ENCODE results near the gene FER1L5.

GRCh38 chr2:96695602-96696001 is 53.0 kb downstream of the FER1L5 start:
- TF ChIP-seq CTCF (IDR thresholded peaks at IDR 0.05): no peak
- TF ChIP-seq POLR2A (IDR thresholded peaks at IDR 0.05): no peak
